ENCODE measurements around the gene AGFG2.

Gene AGFG2

DNA sequence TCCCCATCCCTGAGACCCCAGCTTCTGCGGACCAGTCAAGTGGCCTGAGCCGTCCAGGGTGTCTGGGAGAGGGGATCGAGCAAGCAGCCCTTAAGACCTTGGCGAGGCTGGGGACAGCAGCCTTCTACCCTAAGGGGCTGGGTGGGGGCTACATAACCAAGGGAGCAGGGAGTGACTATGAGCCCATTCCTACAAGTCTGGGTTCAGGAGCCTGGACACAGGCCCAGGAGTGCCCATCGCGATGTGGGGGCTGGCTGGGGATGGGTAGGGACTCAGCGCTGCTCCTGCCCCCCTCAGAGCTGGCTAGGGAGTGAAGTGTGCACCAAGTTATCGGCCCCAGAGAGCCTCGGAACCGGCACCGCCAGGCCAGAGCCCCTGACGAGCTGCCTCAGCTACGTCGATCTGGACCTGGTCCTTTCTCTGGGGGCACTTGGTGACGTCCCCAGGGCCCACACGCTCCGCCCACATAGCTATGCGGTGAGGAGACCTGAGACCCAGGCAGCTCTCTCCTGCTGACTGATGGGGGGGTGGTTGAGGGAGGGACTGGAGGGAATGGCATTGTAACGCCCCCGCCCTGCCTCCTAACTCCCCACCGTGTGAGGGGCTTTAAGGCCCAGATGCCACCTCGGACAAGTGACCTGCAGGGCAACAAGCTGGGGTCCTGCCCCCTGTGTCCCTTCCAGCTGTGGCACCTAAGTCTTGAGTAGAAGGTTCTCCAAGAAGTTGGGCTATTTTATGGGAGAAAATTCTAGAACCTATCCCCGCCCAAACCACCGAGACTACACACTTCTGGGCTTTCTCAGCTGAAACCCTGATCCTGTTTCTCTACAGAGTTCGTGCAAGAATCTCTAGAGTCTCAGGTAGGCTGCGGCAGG lies 32.2 kb downstream of the AGFG2 start:
- Histone ChIP-seq H3K9ac (ENCODE audit: low read depth, low read length, poor library complexity, severe bottlenecking) (no peak overlapping the region), H2AFZ (ENCODE audit: low read length) (no peak overlapping the region), H3K79me2 (ENCODE audit: insufficient read depth, low read length) (no peaks in the 10 kb centered on the region), H3K36me3 (ENCODE audit: insufficient read depth, low read length) (peaks cover 15% of the 10 kb centered on the region; the same call in 1 of the 2 replicates), H3K4me1 (ENCODE audit: insufficient read depth, low read length, poor library complexity, severe bottlenecking) (peaks cover 36% of the 10 kb centered on the region), H3K9me2 (replicated peaks; ENCODE audit: low read depth, low read length) (no peaks in the 10 kb centered on the region), H3K9me3 (ENCODE audit: insufficient read depth, low read depth, low read length) (no peaks in the 10 kb centered on the region), H3K4me2 (ENCODE audit: low read depth, low read length, poor library complexity, severe bottlenecking) (no peak overlapping the region), H3K27me3 (ENCODE audit: insufficient read depth, low read length, poor library complexity, severe bottlenecking) (no peaks in the 10 kb centered on the region), H4K20me1 (ENCODE audit: insufficient read depth, low read length, poor library complexity, severe bottlenecking) (no peaks in the 10 kb centered on the region), H3K4me3 (ENCODE audit: low read length, poor library complexity, severe bottlenecking) (no peak overlapping the region), H3F3A (ENCODE audit: low read depth) (no peaks in the 10 kb centered on the region)
- TF ChIP-seq EZH2phosphoT487 (IDR thresholded peaks at IDR 0.05; ENCODE audit: borderline replicate concordance), result no peak
- TF ChIP-seq, protein P1, sequence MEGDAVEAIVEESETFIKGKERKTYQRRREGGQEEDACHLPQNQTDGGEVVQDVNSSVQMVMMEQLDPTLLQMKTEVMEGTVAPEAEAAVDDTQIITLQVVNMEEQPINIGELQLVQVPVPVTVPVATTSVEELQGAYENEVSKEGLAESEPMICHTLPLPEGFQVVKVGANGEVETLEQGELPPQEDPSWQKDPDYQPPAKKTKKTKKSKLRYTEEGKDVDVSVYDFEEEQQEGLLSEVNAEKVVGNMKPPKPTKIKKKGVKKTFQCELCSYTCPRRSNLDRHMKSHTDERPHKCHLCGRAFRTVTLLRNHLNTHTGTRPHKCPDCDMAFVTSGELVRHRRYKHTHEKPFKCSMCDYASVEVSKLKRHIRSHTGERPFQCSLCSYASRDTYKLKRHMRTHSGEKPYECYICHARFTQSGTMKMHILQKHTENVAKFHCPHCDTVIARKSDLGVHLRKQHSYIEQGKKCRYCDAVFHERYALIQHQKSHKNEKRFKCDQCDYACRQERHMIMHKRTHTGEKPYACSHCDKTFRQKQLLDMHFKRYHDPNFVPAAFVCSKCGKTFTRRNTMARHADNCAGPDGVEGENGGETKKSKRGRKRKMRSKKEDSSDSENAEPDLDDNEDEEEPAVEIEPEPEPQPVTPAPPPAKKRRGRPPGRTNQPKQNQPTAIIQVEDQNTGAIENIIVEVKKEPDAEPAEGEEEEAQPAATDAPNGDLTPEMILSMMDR (conservative IDR thresholded peaks at IDR 0.05; ENCODE audit: low read length), result no peak

DNA sequence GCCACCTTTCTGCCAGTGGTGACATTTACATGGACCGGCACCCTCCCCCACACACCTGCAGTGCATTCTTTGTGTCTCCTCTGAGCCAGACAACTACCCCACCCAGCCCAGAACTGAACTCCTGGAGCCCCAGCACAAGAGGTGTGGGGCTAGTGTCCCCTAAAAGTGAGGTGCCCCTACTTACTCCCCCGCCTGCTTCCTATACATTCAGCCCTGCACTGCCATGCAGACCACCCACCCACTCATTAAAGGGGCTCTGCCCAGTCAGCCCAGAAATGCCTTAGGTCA lies 32.8 kb downstream of the AGFG2 start:
- Histone ChIP-seq H3K4me3 (ENCODE audit: low read length, poor library complexity, severe bottlenecking) (no peak overlapping the region), H3K4me1 (ENCODE audit: insufficient read depth, low read length, poor library complexity, severe bottlenecking) (peaks cover 33% of the 10 kb centered on the region), H3K9ac (ENCODE audit: low read depth, low read length, poor library complexity, severe bottlenecking) (no peak overlapping the region), H3F3A (ENCODE audit: low read depth) (no peaks in the 10 kb centered on the region), H3K4me2 (ENCODE audit: low read depth, low read length, poor library complexity, severe bottlenecking) (no peak overlapping the region), H3K36me3 (ENCODE audit: insufficient read depth, low read length) (peaks cover 21% of the 10 kb centered on the region; the same call in 1 of the 2 replicates), H3K9me2 (replicated peaks; ENCODE audit: low read depth, low read length) (no peaks in the 10 kb centered on the region), H4K20me1 (ENCODE audit: insufficient read depth, low read length, poor library complexity, severe bottlenecking) (no peaks in the 10 kb centered on the region), H3K9me3 (ENCODE audit: insufficient read depth, low read depth, low read length) (no peaks in the 10 kb centered on the region), H3K79me2 (ENCODE audit: insufficient read depth, low read length) (no peaks in the 10 kb centered on the region), H3K27me3 (ENCODE audit: insufficient read depth, low read length, poor library complexity, severe bottlenecking) (no peaks in the 10 kb centered on the region), H2AFZ (ENCODE audit: low read length) (no peak overlapping the region)
- no peak for TF ChIP-seq EZH2phosphoT487 (IDR thresholded peaks at IDR 0.05; ENCODE audit: borderline replicate concordance)
- TF ChIP-seq, protein P1 (conservative IDR thresholded peaks at IDR 0.05; ENCODE audit: low read length), result no peak

DNA sequence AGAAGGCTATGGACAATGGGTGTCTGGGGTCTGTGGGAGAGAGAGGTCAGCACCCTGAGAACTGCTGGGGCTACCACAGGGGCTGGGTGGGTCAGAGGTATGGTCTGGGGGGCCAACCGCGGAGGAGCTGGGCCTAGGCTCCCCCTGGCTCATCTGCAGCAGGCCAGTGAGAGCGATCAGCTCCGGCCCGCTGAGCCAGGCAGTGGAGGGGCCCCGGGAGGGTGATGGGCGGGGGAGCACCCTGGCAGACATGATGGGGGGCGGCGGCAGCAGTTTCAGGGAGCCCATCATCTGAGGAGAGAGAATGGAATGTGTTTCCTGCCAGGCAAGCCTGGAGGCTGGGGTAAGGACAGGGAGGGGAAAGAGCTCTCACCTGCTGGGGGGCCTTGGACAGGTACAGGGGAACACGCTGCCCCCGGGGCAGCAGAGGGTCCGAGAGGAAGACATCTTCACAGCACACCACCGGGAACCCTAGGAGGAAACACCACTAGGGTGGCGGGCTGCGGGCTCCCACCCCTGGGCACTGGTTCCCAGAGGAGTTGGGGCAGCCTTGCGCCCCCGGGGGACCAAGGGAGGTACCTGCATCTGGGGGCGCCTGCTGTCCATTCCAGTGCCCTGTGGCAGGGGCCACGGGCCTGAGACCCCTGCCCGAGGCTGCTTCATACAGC lies 33.4 kb downstream of the AGFG2 start:
- TF ChIP-seq, protein P1 (conservative IDR thresholded peaks at IDR 0.05; ENCODE audit: low read length), result no peak
- no peak for TF ChIP-seq EZH2phosphoT487 (IDR thresholded peaks at IDR 0.05; ENCODE audit: borderline replicate concordance)
- no peak overlapping the region for H3K9ac ChIP-seq (ENCODE audit: low read depth, low read length, poor library complexity, severe bottlenecking)
- H4K20me1 ChIP-seq (ENCODE audit: insufficient read depth, low read length, poor library complexity, severe bottlenecking), result no peaks in the 10 kb centered on the region
- no peak overlapping the region for H3K4me2 ChIP-seq (ENCODE audit: low read depth, low read length, poor library complexity, severe bottlenecking)
- no peaks in the 10 kb centered on the region for H3K9me2 ChIP-seq (replicated peaks; ENCODE audit: low read depth, low read length)
- peaks cover 27% of the 10 kb centered on the region for H3K4me1 ChIP-seq (ENCODE audit: insufficient read depth, low read length, poor library complexity, severe bottlenecking)
- no peak overlapping the region for H3K4me3 ChIP-seq (ENCODE audit: low read length, poor library complexity, severe bottlenecking)
- H3K36me3 ChIP-seq (ENCODE audit: insufficient read depth, low read length), result peaks cover 27% of the 10 kb centered on the region; the same call in 1 of the 2 replicates
- no peaks in the 10 kb centered on the region for H3F3A ChIP-seq (ENCODE audit: low read depth)
- H3K9me3 ChIP-seq (ENCODE audit: insufficient read depth, low read depth, low read length), result no peaks in the 10 kb centered on the region
- no peaks in the 10 kb centered on the region for H3K79me2 ChIP-seq (ENCODE audit: insufficient read depth, low read length)
- H3K27me3 ChIP-seq (ENCODE audit: insufficient read depth, low read length, poor library complexity, severe bottlenecking), result no peaks in the 10 kb centered on the region
- no peak overlapping the region for H2AFZ ChIP-seq (ENCODE audit: low read length)
